Colonic mucosa (tissue), 4 donors: ENCODE data around the gene STK39. TPM values are rescaled to one million over a fixed set of nuclear protein-coding genes. Genes with fewer than 3 reads are reported as not detected.

Experiments
- DNase-seq: peaks from one replicate; pipeline ENCODE4 v3.0.0-alpha.2; 2020
- H3K27ac ChIP-seq: fragments of 200-600 bp; one replicate; pipeline ENCODE4 v1.8.0; 2021
- H3K27me3 ChIP-seq: fragments of 200-600 bp; one replicate; pipeline ENCODE4 v1.8.0; 2021
- H3K36me3 ChIP-seq: fragments of 200-600 bp; one replicate; pipeline ENCODE4 v1.8.0; 2021
- H3K4me1 ChIP-seq: fragments of 200-600 bp; one replicate; pipeline ENCODE4 v1.8.0; 2021; ENCODE audit warnings: mild to moderate bottlenecking
- H3K4me3 ChIP-seq: fragments of 200-600 bp; one replicate; pipeline ENCODE4 v1.8.0; 2021
- H3K9ac ChIP-seq, 2 donors: one replicate each; pipeline ENCODE4 v1.7.0; 2013; ENCODE audit warnings: control low read depth in 2 of 2, low read depth in 2 of 2, low read length in 2 of 2
- H3K9me3 ChIP-seq: fragments of 200-600 bp; one replicate; pipeline ENCODE4 v1.8.0; 2021
- intact Hi-C: fragments of 100-400 bp; cut with DNase I; formaldehyde crosslinking; loops from one replicate; pipeline ENCODE4 v1.14.1; 2022
- total RNA-seq, 2 donors: library from RNA; stranded (reverse); fragmentation: NEBNext Ultra II Directional in 1 of 2; extraction: Animal tissue kit (Norgen Biotek cat#: 25700) in 1 of 2; gene quantifications; one replicate each; pipeline ENCODE4 v1.2.1, GENCODE V29; 2021
- TF ChIP-seq, protein P1 (sequence below): fragments of 200-600 bp; IDR thresholded peaks from one replicate; pipeline ENCODE4 v1.8.0; 2022; ENCODE audit warnings: antibody characterized with exemption, mild to moderate bottlenecking
- donor health status: healthy.
- donor health status: DM: no; HTN: no; CAD: no.
- donor health status: DM: no; HTN: no; CAD: no.

The STK39 gene
- total RNA-seq, 2 donors from 2014 or later: 35.9 to 41.2 TPM

DNA sequence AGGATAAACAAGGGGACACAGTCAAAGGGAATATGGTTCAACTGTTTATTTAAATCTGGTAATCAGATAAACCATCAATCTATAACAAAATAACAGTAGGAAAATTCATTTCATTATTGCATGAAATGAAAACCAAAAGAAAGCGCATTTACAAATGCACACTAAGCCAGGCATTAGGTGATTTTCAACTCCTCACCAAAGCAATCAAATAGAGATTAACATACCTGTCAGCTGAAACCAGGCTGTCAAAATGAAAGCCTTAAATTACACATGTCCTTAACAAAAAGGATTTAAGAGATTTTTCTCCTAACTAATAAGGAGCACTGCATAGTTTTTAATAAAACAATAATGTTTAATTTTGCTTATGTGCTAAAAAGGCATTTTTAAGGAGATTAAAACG, 23.0 kb downstream of the STK39 start:
- no peaks in the 10 kb centered on the region for H3K9me3 ChIP-seq
- intact Hi-C loops: no loop called here
- no peaks in the 10 kb centered on the region for H3K4me1 ChIP-seq
- no peak overlapping the region for H3K9ac ChIP-seq
- H3K27me3 ChIP-seq: no peaks in the 10 kb centered on the region
- H3K27ac ChIP-seq: no peak overlapping the region
- no peak overlapping the region for H3K4me3 ChIP-seq
- no peak for DNase-seq
- TF ChIP-seq, protein P1, sequence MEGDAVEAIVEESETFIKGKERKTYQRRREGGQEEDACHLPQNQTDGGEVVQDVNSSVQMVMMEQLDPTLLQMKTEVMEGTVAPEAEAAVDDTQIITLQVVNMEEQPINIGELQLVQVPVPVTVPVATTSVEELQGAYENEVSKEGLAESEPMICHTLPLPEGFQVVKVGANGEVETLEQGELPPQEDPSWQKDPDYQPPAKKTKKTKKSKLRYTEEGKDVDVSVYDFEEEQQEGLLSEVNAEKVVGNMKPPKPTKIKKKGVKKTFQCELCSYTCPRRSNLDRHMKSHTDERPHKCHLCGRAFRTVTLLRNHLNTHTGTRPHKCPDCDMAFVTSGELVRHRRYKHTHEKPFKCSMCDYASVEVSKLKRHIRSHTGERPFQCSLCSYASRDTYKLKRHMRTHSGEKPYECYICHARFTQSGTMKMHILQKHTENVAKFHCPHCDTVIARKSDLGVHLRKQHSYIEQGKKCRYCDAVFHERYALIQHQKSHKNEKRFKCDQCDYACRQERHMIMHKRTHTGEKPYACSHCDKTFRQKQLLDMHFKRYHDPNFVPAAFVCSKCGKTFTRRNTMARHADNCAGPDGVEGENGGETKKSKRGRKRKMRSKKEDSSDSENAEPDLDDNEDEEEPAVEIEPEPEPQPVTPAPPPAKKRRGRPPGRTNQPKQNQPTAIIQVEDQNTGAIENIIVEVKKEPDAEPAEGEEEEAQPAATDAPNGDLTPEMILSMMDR: no peak
- H3K36me3 ChIP-seq: no peaks in the 10 kb centered on the region

DNA sequence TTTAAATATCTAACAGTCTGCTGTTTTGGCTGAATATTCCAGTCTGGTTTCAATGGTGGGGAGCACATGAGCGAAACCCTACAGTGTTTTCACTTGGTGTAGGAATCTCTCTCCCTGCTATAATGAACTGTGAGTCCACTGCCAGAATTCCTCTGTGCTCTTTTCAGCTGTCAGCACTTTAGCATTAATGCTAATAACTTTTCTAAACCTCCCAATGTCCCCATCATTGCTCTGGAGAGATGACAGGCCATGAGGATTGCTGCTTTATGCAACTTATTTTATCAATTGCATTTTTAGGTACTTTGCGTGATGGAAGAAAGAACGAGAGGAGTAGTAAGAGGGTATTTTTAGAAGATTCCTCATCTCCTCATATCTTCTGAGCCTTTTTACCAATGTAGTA, 25.3 kb downstream of the STK39 start:
- no peak overlapping the region for H3K4me3 ChIP-seq
- no peaks in the 10 kb centered on the region for H3K9me3 ChIP-seq
- no peaks in the 10 kb centered on the region for H3K27me3 ChIP-seq
- DNase-seq: no peak
- H3K36me3 ChIP-seq: no peaks in the 10 kb centered on the region
- TF ChIP-seq, protein P1: no peak
- H3K9ac ChIP-seq: no peak overlapping the region
- no peaks in the 10 kb centered on the region for H3K4me1 ChIP-seq
- peak overlapping the region; percentile 77 for H3K27ac ChIP-seq
- intact Hi-C loops: no loop called here

DNA sequence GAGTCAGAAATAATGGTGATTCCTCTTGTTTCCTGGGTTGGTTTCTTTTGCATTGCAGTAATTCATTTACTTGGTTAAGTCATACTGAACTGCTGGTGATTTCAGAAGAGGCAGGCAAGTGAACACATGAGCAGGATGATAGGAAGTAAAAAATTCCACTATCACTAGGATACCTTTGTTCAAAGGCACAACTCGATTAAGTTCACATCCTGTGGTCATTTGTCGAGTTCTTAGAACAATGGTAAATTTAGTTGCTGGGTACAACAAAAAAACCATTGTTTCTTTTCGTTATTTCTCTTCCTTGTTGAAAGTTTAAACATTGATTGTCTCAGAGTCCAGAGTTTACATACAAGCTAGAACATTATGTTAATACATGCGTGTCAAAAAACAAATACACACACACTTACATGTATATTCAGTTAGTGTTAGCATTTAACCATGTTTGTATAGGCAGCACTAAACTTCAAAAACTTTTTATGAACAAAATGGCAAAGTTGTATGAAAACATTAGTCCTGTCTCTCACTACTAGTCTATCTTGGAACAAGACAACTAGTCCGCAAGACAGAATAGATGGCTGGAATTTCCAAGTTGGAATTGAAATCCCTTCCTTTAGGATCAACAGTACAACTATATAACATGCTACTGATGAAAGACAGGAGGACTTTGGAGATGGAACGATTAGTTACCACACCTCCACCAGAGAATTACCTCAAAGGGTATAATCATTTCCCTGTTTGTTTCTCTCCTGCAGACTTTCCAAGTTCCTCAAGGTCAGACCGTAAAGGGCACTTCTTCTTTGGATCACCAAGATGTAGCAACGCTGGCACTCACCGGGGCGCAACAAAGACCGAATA, 26.2 kb downstream of the STK39 start:
- no peaks in the 10 kb centered on the region for H3K9me3 ChIP-seq
- no peak overlapping the region for H3K9ac ChIP-seq
- DNase-seq: no peak
- H3K4me3 ChIP-seq: no peak overlapping the region
- H3K4me1 ChIP-seq: no peaks in the 10 kb centered on the region
- peak overlapping the region; percentile 77 for H3K27ac ChIP-seq
- H3K36me3 ChIP-seq: no peaks in the 10 kb centered on the region
- H3K27me3 ChIP-seq: no peaks in the 10 kb centered on the region
- TF ChIP-seq, protein P1: no peak
- intact Hi-C loops: no loop called here

DNA sequence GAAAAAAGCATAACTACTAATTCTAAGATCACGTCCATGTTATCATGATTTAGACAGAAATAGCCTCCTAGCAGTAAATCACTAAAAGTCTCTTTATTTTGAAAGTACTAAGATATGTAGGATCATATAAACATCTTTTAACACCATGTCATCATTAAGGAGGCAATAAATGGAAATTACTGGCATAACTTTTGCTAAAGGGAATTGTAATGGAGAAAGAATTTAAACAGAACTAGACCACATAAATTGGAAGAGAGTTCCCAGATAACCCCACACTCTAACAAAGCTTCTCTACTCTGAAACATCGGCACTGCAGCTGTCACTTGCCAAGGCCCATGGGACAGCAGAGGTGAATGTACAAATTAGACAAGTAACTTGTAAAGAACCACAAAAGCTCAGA, 29.5 kb downstream of the STK39 start:
- no peaks in the 10 kb centered on the region for H3K4me1 ChIP-seq
- no peaks in the 10 kb centered on the region for H3K36me3 ChIP-seq
- no peak for DNase-seq
- no peaks in the 10 kb centered on the region for H3K27me3 ChIP-seq
- no peaks in the 10 kb centered on the region for H3K9me3 ChIP-seq
- no peak overlapping the region for H3K4me3 ChIP-seq
- intact Hi-C loops: no loop called here
- H3K27ac ChIP-seq: no peak overlapping the region
- H3K9ac ChIP-seq: no peak overlapping the region
- TF ChIP-seq, protein P1: no peak

DNA sequence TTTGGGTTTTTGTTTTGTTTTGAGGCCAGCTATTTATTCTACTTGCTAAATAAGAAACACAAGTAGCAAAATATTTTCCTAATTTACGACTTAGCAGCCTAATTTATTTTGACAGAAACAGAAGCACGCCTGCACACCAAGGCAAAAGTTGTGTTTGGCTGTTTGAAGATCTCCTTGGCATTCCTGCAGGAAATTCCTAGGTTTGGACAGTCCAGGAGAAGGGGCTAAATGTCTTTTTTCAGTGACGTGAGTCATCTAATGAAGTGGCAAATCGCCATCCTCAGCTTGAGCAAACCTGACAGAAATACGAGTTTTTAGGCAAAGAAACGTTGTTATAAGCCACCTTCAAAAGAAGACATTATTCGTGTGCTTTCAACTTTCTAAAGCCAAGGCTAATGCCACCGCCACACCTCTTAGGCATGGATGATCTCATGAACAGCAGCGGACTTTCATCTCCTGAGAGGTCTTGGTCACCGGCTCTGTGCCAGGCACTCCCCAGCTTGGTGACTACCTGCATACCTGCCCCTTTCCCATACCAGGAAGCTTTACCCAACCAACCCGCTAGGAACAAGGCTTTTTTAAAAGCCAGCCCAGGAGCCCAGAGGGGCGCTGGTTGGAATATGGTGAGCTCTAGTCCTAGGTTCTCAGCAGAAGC, 30.9 kb downstream of the STK39 start:
- peak; percentile 81 for DNase-seq
- no peaks in the 10 kb centered on the region for H3K4me1 ChIP-seq
- peak overlapping the region; percentile 68 for H3K27ac ChIP-seq
- H3K4me3 ChIP-seq: no peak overlapping the region
- H3K9ac ChIP-seq: peak overlapping the region in 1 of 2 donors; percentile 9
- no peaks in the 10 kb centered on the region for H3K36me3 ChIP-seq
- TF ChIP-seq, protein P1: no peak
- no peaks in the 10 kb centered on the region for H3K9me3 ChIP-seq
- intact Hi-C loops: no loop called here
- no peaks in the 10 kb centered on the region for H3K27me3 ChIP-seq
